ENCODE measurements around the gene NT5C.
"Not testable (repeated sequence)": the region's sequence is repeated elsewhere in the genome, so short reads cannot be mapped to it uniquely, and the experiment has no call there.

Gene NT5C

GRCh38 chr17:75131278-75132017 lies at the start of gene NT5C:
Gene NT5C, minus strand, starts transcription at chr17:75131742. Its CDS starts 35 bp downstream, at chr17:75131707.
- H3K9me3 ChIP-seq (ENCODE audit: low read depth, low read length): no peaks in the 10 kb centered on the region
- H3K36me3 ChIP-seq (ENCODE audit: insufficient read depth, low read length): peaks cover 21% of the 10 kb centered on the region
- H3K4me3 ChIP-seq: peak within 1 kb of the TSS; percentile 97
- peak within 1 kb of the TSS; percentile 90 for H3K9ac ChIP-seq (ENCODE audit: insufficient read length)
- no peak for DNase-seq (ENCODE audit: low read depth, low spot score)
- H3K27ac ChIP-seq: peak within 1 kb of the TSS; percentile 70
- TF ChIP-seq POLR2AphosphoS5 (IDR thresholded peaks at IDR 0.05; ENCODE audit: borderline replicate concordance, low read depth, low read length): peak; percentile 81
- TF ChIP-seq FOXP2 (optimal IDR thresholded peaks at IDR 0.05; ENCODE audit: control extremely low read depth, extremely low read length, insufficient read depth): no peak

- Histone ChIP-seq H3K36me3 (ENCODE audit: insufficient read depth, low read length) (peaks cover 46% of the 10 kb centered on the region), H3K9ac (ENCODE audit: insufficient read length) (peak overlapping the region; percentile 98), H3K4me3 (peak overlapping the region; percentile 93), H3K27ac (no peak overlapping the region), H3K9me3 (ENCODE audit: low read depth, low read length) (no peaks in the 10 kb centered on the region)
- DNase-seq (ENCODE audit: low read depth, low spot score): no peak
- TF ChIP-seq EZH2 (IDR thresholded peaks at IDR 0.05) (no peak), POLR2AphosphoS5 (IDR thresholded peaks at IDR 0.05; ENCODE audit: borderline replicate concordance, low read depth, low read length) (no peak), FOXP2 (optimal IDR thresholded peaks at IDR 0.05; ENCODE audit: control extremely low read depth, extremely low read length, insufficient read depth) (no peak)
Observed at GRCh38 chr17:75181110-75181509, 49.6 kb upstream of the NT5C start.

- H3K27ac ChIP-seq: no peak overlapping the region
- H3K36me3 ChIP-seq (ENCODE audit: insufficient read depth, low read length): peaks cover 73% of the 10 kb centered on the region
- TF ChIP-seq EZH2 (IDR thresholded peaks at IDR 0.05) (no peak), POLR2AphosphoS5 (IDR thresholded peaks at IDR 0.05; ENCODE audit: borderline replicate concordance, low read depth, low read length) (no peak), FOXP2 (optimal IDR thresholded peaks at IDR 0.05; ENCODE audit: control extremely low read depth, extremely low read length, insufficient read depth) (no peak)
- DNase-seq (ENCODE audit: low read depth, low spot score): no peak
- H3K9me3 ChIP-seq (ENCODE audit: low read depth, low read length): no peaks in the 10 kb centered on the region
- H3K9ac ChIP-seq (ENCODE audit: insufficient read length): no peak overlapping the region
- no peak overlapping the region for H3K4me3 ChIP-seq
Observed at GRCh38 chr17:75178453-75178852, 46.9 kb upstream of the NT5C start.

- Histone ChIP-seq H3K9me3 (ENCODE audit: low read depth, low read length) (no peaks in the 10 kb centered on the region), H3K27ac (no peak overlapping the region), H3K9ac (ENCODE audit: insufficient read length) (no peak overlapping the region), H3K36me3 (ENCODE audit: insufficient read depth, low read length) (peaks cover 91% of the 10 kb centered on the region), H3K4me3 (no peak overlapping the region)
- TF ChIP-seq EZH2 (IDR thresholded peaks at IDR 0.05) (no peak), FOXP2 (optimal IDR thresholded peaks at IDR 0.05; ENCODE audit: control extremely low read depth, extremely low read length, insufficient read depth) (no peak), POLR2AphosphoS5 (IDR thresholded peaks at IDR 0.05; ENCODE audit: borderline replicate concordance, low read depth, low read length) (no peak)
- no peak for DNase-seq (ENCODE audit: low read depth, low spot score)
Observed at GRCh38 chr17:75176625-75177024, 45.1 kb upstream of the NT5C start.

- DNase-seq (ENCODE audit: low read depth, low spot score): no peak
- Histone ChIP-seq H3K9me3 (ENCODE audit: low read depth, low read length) (no peaks in the 10 kb centered on the region), H3K9ac (ENCODE audit: insufficient read length) (no peak overlapping the region), H3K36me3 (ENCODE audit: insufficient read depth, low read length) (peaks cover 96% of the 10 kb centered on the region), H3K4me3 (no peak overlapping the region), H3K27ac (no peak overlapping the region)
- TF ChIP-seq FOXP2 (optimal IDR thresholded peaks at IDR 0.05; ENCODE audit: control extremely low read depth, extremely low read length, insufficient read depth): no peak
Observed at GRCh38 chr17:75174996-75175395, 43.5 kb upstream of the NT5C start.

- TF ChIP-seq EZH2 (IDR thresholded peaks at IDR 0.05) (no peak), POLR2AphosphoS5 (IDR thresholded peaks at IDR 0.05; ENCODE audit: borderline replicate concordance, low read depth, low read length) (no peak), FOXP2 (optimal IDR thresholded peaks at IDR 0.05; ENCODE audit: control extremely low read depth, extremely low read length, insufficient read depth) (no peak)
- Histone ChIP-seq H3K36me3 (ENCODE audit: insufficient read depth, low read length) (peaks cover 94% of the 10 kb centered on the region), H3K9ac (ENCODE audit: insufficient read length) (no peak overlapping the region), H3K27ac (no peak overlapping the region), H3K9me3 (ENCODE audit: low read depth, low read length) (no peaks in the 10 kb centered on the region), H3K4me3 (no peak overlapping the region)
- DNase-seq (ENCODE audit: low read depth, low spot score): no peak
Observed at GRCh38 chr17:75173526-75173925, 42.0 kb upstream of the NT5C start.

GRCh38 chr17:75168998-75169397 lies 37.5 kb upstream of the NT5C start:
- Histone ChIP-seq H3K27ac (no peak overlapping the region), H3K4me3 (no peak overlapping the region), H3K36me3 (ENCODE audit: insufficient read depth, low read length) (peaks cover 85% of the 10 kb centered on the region), H3K9me3 (ENCODE audit: low read depth, low read length) (no peaks in the 10 kb centered on the region), H3K9ac (ENCODE audit: insufficient read length) (no peak overlapping the region)
- TF ChIP-seq FOXP2 (optimal IDR thresholded peaks at IDR 0.05; ENCODE audit: control extremely low read depth, extremely low read length, insufficient read depth) (no peak), POLR2AphosphoS5 (IDR thresholded peaks at IDR 0.05; ENCODE audit: borderline replicate concordance, low read depth, low read length) (no peak), EZH2 (IDR thresholded peaks at IDR 0.05) (no peak)
- DNase-seq (ENCODE audit: low read depth, low spot score): no peak

GRCh38 chr17:75164606-75165005 lies 33.1 kb upstream of the NT5C start:
- H3K9me3 ChIP-seq (ENCODE audit: low read depth, low read length); H3K27ac ChIP-seq; H3K9ac ChIP-seq (ENCODE audit: insufficient read length); H3K4me3 ChIP-seq; DNase-seq (ENCODE audit: low read depth, low spot score): not testable (repeated sequence)
- peaks cover 53% of the 10 kb centered on the region for H3K36me3 ChIP-seq (ENCODE audit: insufficient read depth, low read length)

- Histone ChIP-seq H3K27ac (no peak overlapping the region), H3K9ac (ENCODE audit: insufficient read length) (no peak overlapping the region), H3K36me3 (ENCODE audit: insufficient read depth, low read length) (peaks cover 44% of the 10 kb centered on the region), H3K4me3 (no peak overlapping the region), H3K9me3 (ENCODE audit: low read depth, low read length) (no peaks in the 10 kb centered on the region)
- DNase-seq (ENCODE audit: low read depth, low spot score): no peak
- TF ChIP-seq POLR2AphosphoS5 (IDR thresholded peaks at IDR 0.05; ENCODE audit: borderline replicate concordance, low read depth, low read length) (0 out of 2 replicates have a peak, but pooled peaks have one; percentile 18), FOXP2 (optimal IDR thresholded peaks at IDR 0.05; ENCODE audit: control extremely low read depth, extremely low read length, insufficient read depth) (no peak), EZH2 (IDR thresholded peaks at IDR 0.05) (no peak)
Observed at GRCh38 chr17:75163074-75163473, 31.5 kb upstream of the NT5C start.

All from SK-N-MC (cell line).